LNCAP (cell line): ENCODE results near the gene NME7.

Source experiments
- CTCF ChIP-seq: fragments of 450-650 bp; IDR thresholded peaks from 2 replicates; pipeline ENCODE4 v1.5.1; 2017; ENCODE audit warnings: mild to moderate bottlenecking

Gene NME7

GRCh38 chr1:169381162-169381561, 13.6 kb upstream of the NME7 start:
- TF ChIP-seq CTCF: no peak

GRCh38 chr1:169371404-169371803, 3.8 kb upstream of the NME7 start:
- TF ChIP-seq CTCF: no peak

GRCh38 chr1:169368406-169368769, 791 bp upstream of the NME7 start:
- no peak for TF ChIP-seq CTCF

- TF ChIP-seq CTCF: no peak
Measured at GRCh38 chr1:169367096-169367685, 406 bp downstream of the NME7 start.

- no peak for TF ChIP-seq CTCF
Measured at GRCh38 chr1:169364948-169365347, 2.6 kb downstream of the NME7 start.

GRCh38 chr1:169363046-169363730, 4.4 kb downstream of the NME7 start:
- no peak for TF ChIP-seq CTCF

- TF ChIP-seq CTCF: no peak
Measured at GRCh38 chr1:169361281-169361680, 6.3 kb downstream of the NME7 start.
